ENCODE results near the gene BTBD18.

BTBD18 gene

GRCh38 chr11:57775491-57775890 is 23.9 kb upstream of the BTBD18 start:
- DNase-seq: no peak

GRCh38 chr11:57773026-57773598 is 21.5 kb upstream of the BTBD18 start:
- no peak for DNase-seq

GRCh38 chr11:57772562-57772961 is 20.9 kb upstream of the BTBD18 start:
- DNase-seq: no peak

DNA sequence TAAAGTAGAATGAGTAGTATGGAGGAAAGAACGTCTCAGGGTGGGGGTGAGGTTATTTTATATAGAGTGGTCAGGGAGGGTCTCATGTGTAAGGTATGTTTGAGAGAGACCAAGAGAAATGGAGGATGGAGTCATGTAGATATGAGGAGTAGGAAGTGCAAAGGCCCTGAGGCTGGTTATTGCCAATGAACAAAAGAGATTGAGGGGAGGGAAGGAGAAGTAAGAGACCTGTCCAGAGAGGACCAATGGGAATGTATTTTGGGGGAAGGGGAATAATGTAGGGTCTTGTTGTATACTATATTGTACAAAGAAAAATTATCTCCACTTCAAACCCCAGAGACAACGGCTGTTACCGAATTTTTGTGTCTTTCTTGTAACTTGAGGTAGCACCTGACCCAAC is 19.7 kb upstream of the BTBD18 start:
- no peak for DNase-seq

DNA sequence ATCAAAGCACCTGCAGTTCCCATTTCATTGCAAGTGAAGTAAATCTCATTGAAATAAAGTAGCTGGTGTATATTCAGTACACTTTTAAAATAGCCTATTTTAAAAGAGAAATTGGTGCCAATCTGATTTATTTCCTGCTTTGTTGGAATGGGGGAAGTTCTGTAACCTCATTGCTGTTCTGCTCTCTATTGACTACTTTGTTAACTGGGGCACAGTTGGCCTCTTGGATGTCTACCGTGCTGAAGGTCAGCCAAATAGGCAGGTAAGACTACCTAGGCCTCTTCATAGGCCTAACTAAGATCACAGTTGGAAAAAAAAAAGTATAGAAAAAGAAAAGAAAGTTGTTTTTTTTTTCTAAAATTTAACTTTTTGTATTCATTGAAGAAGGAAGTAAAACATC is 19.2 kb upstream of the BTBD18 start:
- no peak for DNase-seq

GRCh38 chr11:57764972-57765371 is 13.4 kb upstream of the BTBD18 start:
- DNase-seq: no peak

- DNase-seq: no peak
Observed at GRCh38 chr11:57764566-57764965, 12.9 kb upstream of the BTBD18 start.

- no peak for DNase-seq
Observed at GRCh38 chr11:57764021-57764420, 12.4 kb upstream of the BTBD18 start.

DNA sequence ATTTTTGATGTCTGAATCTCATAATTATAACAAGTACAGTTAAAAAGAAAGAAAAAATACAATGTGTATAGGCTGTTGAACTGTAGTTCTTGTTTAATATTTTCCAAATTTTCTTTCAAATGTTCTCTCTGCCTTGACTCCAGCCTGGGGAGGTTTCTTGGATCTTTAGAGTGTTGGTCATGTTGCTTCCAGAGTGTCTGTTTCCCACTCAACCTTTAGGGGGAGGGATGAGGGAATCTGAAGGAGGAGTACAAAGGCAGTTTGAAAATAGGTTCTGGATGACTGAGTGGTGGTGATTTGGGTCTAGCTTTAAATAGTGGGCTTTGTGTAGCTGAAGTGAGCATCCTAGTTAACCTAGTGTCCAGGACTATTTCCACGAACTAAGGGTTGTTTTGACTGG is 11.9 kb upstream of the BTBD18 start:
- no peak for DNase-seq

DNA sequence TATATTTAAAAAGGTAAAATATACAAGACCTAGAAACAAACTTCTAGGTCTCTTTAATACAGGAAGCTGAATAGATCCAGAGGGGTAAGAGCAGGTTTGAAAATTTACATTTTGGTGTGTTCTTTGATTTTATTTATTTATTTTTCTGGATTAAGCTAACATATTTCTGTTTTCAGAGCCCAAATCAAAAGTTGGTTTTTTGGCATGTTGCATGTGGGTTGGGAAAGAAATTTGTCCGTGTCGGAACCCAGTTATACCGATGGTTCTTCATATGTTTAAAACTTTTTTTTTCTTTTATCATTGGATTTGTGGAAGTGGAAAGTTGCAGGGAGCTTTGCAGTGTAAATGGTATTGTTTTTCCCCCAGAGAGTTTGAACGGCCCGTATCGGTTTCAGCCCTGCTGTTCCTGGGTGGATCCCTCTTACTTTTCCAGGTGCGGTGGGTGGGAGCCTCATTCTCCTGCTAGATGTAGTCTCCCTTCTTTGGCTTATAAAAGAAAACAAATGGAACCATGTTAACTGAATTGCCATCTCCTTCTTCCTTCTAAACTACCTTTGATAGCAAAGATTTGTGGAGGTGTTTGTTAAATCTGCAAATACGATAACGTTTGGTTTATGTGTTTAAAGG is 10.7 kb upstream of the BTBD18 start:
- DNase-seq: no peak

DNA sequence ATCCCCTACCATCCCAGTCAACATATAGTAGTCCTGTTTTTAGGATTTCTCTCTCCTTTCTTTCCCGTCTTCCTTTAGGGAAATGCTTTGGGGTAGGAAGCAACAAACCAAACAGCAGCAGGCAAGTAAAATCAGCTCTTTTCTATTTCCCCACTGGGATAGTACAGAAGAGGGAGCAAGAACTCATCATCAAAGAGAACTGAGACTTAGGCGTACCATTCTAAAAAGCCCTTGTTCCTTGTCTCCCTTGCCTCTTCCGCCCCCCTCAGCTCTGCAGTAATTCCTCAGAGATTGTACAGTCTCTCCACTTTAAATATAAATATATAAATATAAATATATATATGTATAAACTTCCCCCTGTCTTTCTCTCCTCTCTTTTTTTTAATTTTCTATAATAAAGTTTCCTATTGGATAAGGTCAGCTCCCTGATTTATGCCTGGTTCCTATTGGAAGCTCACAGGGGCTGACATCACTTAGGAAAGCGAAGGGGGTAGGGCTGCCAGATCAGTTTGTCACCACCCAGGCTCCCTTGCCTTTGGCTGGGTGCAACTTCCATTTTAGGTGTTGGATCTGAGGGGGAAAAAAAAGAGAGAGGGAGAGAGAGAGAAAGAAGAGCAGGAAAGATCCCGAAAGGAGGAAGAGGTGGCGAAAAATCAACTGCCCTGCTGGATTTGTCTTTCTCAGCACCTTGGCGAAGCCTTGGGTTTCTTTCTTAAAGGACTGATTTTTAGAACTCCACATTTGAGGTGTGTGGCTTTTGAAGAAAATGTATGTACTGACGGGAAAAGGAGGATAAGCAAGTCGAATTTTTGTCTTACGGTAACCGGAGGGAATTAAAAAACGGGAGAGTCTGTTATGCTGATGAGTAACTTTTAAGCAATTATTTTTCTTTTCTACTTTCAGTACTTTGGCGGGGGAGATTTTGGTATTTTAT is 9.9 kb upstream of the BTBD18 start, which contains the start of gene CTNND1:
Gene CTNND1 (plus strand): TSS at position 502 of the 934 bp plus-strand sequence. CDS start 29,677 bp downstream, outside the sequence.
- peak; percentile 85 to 95 for DNase-seq

DNA sequence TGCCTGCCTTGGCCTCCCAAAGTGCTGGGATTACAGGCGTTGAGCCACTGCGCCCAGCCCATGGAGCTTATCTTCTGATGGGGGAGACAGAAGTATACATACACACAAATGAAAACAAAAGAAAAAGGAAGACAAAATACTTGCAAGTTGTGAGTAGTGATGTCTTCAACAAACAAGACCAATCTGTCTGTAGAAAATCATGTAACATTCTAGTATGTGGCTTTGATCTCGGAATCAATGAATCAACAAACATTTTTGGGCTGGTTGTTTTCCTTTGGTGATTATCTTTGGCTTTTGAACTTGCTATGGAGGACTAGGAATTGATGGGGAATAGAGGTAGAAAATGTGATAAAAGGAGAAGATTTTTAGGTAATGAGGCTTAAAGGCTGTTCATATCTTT is 6.6 kb upstream of the BTBD18 start:
- no peak for DNase-seq

GRCh38 chr11:57752954-57753353 is 1.3 kb upstream of the BTBD18 start:
- no peak for DNase-seq

DNA sequence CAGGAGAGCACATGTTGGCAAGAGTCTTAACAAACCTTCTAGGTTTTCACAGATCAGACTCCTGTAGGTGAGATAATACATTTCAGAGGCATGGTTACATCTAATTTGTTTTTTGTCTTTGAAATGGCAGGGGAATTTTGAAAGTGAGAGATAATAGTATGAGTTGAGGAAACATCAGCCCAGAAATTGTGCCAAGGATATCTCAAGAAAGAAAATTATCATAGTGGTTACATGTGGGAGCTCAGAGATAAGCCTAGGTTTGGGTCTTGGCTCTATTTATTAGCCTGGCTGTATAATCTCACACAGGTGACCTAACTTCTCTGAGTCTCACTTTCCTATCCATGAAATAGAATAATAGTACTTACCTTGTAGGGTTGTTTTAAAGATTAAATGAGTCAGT is 443 bp downstream of the BTBD18 start:
- no peak for DNase-seq

- DNase-seq: no peak
Observed at GRCh38 chr11:57746920-57747319, 4.7 kb downstream of the BTBD18 start.

GRCh38 chr11:57745206-57745605 is 6.4 kb downstream of the BTBD18 start:
- no peak for DNase-seq

GRCh38 chr11:57744357-57744756 is 7.3 kb downstream of the BTBD18 start:
- DNase-seq: no peak

DNA sequence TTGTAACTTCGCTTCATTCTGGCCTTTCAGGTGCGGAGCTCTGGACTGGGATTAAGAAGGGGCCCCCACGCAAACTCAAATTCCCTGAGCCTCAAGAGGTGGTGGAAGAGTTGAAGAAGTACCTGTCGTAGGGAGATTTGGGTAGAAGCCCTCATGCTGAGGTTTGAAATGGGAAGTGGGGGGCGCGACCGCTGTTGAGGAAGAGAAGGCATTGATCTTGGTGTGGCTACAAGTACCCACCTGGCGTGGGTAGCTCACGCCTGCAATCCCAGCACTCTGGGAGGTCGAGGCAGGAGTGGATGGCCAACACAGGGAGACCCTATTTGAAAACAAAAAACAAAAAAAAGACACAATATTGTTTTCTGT is 9.5 kb downstream of the BTBD18 start:
- no peak for DNase-seq

DNA sequence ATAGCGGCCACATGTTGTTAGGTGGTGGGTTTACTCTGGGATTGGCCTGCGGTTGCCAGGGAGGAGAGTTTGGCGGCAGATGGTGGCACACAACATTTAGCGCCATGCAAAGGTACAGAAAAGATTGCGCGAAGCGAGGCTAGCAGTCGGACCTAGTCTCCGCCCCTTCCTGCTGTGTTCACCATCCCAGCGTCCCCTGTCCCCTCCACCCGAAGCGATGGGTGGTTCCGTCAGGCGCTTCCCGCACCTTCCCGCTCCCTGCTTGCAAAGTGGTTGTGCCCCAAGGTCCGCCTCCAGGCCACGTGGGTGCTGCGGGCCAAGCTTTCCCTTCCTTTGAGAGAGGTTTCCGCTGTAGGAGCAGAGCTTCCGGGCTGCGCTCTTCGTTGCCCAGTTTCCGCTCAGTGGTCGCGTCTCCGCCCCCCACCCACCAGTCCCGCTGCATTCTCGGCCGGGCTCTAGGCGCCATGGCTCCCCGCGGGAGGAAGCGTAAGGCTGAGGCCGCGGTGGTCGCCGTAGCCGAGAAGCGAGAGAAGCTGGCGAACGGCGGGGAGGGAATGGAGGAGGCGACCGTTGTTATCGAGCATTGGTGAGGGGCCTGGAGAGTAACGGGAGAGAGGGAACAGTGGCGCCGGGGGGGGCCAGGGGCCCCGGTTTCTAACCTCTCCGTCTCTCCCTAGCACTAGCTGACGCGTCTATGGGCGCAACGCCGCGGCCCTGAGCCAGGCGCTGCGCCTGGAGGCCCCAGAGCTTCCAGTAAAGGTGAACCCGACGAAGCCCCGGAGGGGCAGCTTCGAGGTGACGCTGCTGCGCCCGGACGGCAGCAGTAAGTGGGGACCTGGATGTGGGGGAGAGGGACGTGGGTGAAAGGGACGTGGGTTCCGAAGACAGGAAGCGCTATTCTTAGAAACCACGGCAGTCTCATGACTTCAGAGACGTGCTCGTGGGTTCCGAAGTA is 10.2 kb downstream of the BTBD18 start, which contains the start of gene SELENOH:
Gene SELENOH (plus strand): TSS at position 360 of the 955 bp plus-strand sequence. CDS start 105 bp downstream, at position 465.
- DNase-seq: peak; percentile 94 to 98

DNA sequence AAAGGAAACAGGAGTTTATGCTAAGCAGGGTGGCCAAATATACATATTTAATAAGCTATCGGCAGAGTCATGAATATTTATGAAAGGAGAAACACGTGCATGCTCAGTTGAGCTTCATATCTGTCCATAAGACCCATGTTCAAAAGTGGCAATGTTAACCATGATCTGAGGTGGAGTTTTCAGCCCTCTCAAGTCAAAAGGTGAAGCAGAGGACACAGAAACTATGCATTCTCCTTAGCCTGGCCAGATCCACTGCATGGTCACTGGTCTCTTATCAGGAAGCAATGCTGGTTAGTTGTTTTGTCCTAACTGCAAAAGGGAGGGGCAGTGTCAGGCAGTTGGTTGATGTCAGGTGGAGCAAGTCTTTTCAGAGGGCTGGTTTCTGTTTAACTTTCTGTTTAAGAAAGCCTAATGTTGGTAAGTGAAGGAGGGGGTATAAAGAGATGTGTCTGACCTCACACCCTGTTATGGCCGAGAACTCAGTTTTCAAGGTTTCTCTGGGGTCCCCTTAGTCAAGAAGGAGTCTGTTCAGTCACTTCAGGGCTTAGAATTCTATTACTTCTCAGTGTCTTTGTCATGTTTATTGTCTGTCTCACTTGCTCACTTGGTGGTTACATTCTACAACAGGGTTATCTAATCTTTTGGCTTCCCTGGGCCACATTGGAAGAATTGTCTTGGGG is 15.9 kb downstream of the BTBD18 start:
- no peak for DNase-seq

- no peak for DNase-seq
Observed at GRCh38 chr11:57732661-57733060, 19.0 kb downstream of the BTBD18 start.

DNA sequence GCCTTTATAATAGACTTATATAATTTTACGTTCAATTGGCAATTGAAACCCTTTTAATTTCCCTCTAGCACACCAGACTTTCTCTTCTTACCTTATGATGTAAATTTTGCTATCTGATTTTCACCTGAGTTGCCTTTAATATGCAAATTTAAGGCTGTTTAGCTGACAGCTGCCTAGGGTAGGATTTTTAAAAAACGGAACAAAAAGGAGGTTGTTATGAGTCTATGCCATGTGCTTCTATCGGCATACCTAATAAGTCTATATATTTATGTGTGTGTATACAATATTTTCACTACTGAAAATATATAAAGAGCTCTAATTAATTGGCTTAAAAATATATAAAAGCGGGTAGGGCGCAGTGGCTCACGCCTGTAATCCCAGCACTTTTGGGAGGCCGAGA is 22.1 kb downstream of the BTBD18 start:
- DNase-seq: no peak
